Adrenal gland (tissue), 12 donors: Measurements from ENCODE around the gene THADA. TPM values are rescaled to one million over a fixed set of nuclear protein-coding genes. Genes with fewer than 3 reads are reported as not detected.

Source experiments
- DNase-seq, 7 donors: peaks; one replicate each; pipeline ENCODE4 v3.0.0-alpha.2; 2019 to 2020
- H3K27ac ChIP-seq, 5 donors: fragments of 200-600 bp; sonication (generic) in 4 of 5; 1 replicate in 3 of 5; 2 replicates in 2 of 5; pipeline versions ENCODE4 v1.5.1 to v1.8.0; 2016 to 2020; ENCODE audit warnings: mild to moderate bottlenecking in 1 of 5
- H3K27me3 ChIP-seq: fragments of 200-600 bp; 2 replicates; pipeline ENCODE4 v1.8.0; 2021
- H3K36me3 ChIP-seq, 2 donors: fragments of 200-600 bp; replicated peaks in 1 of 2; 1 replicate in 1 of 2; 2 replicates in 1 of 2; pipeline versions ENCODE4 v1.5.1 to v1.8.0; 2018 to 2022
- H3K4me1 ChIP-seq, 2 donors: fragments of 200-600 bp; replicated peaks in 1 of 2; 1 replicate in 1 of 2; 2 replicates in 1 of 2; pipeline versions ENCODE4 v1.5.1 to v1.8.0; 2018 to 2021
- H3K4me3 ChIP-seq, 4 donors: fragments of 200-600 bp; sonication (generic) in 3 of 4; one replicate each; pipeline ENCODE4 v1.5.1; 2016 to 2018
- H3K9me3 ChIP-seq, 3 donors: fragments of 200-600 bp; sonication (generic) in 1 of 3; replicated peaks in 1 of 3; 1 replicate in 2 of 3; 2 replicates in 1 of 3; pipeline versions ENCODE4 v1.5.1 to v1.8.0; 2016 to 2021
- POLR2A ChIP-seq, 2 donors: fragments of 450-650 bp; IDR thresholded peaks; one replicate each; pipeline ENCODE4 v1.6.1; 2017; ENCODE audit warnings: antibody characterized with exemption in 2 of 2, mild to moderate bottlenecking in 2 of 2, moderate library complexity in 1 of 2
- WGBS, 4 donors: extraction: QIAGEN DNeasy Blood & Tissue Kit in 2 of 4; methylation state at CpG; one replicate each; pipeline versions ENCODE4 v1.1.5 to v1.1.7; 2013 to 2017; 5-methylcytosine and 5-hydroxymethylcytosine counted together
- intact Hi-C, 2 donors: fragments of 100-400 bp; cut with DNase I; formaldehyde crosslinking; loops; one replicate each; pipeline versions ENCODE4 v1.14.1 to v1.15.0; 2022 to 2023
- polyA plus RNA-seq, 3 donors: library from polyadenylated mRNA; stranded (reverse); fragments of 200-250 nt in 2 of 3; fragments of 350-450 nt in 1 of 3; fragmentation: Illumina TruSeq in 1 of 3; extraction: RNeasy Lipid Tissue Mini Kit (QIAGEN cat#74804) in 1 of 3; gene quantifications; one replicate each; pipeline ENCODE4 v1.2.3, GENCODE V29; 2013 to 2014
- total RNA-seq, 9 donors: library from RNA; depleted of rRNA in 4 of 9; stranded (reverse); fragments of >200 nt in 4 of 9; fragments of 120-200 nt in 1 of 9; fragmentation: NEBNext Ultra II Directional in 1 of 9; extraction: Animal tissue kit (Norgen Biotek cat#: 25700) in 1 of 9; gene quantifications; one replicate each; pipeline versions ENCODE4 v1.1.0 to v1.2.4, GENCODE V29; 2013 to 2023
- TF ChIP-seq, protein P1 (sequence below), 6 experiments: fragments of 450-650 bp in 4 of 6; fragments of 200-600 bp in 2 of 6; sonication (generic) in 1 of 6; IDR thresholded peaks; 1 replicate in 5 of 6; 2 replicates in 1 of 6; pipeline versions ENCODE4 v1.5.1 to v1.8.0; 2016 to 2021; ENCODE audit warnings: antibody characterized with exemption in 6 of 6, mild to moderate bottlenecking in 2 of 6, moderate library complexity in 1 of 6
- donor health status: healthy with polysubstance abuse.
- donor health status: Bipolar disorder and iron deficiency.
- donor health status: DM: yes; HTN: yes; CAD: no.
- donor health status: DM: no; HTN: no; CAD: no.
- donor health status: DM: no; HTN: no; CAD: no.
- donor health status: DM: yes; HTN: yes; CAD: no.

THADA gene
- total and polyA plus RNA-seq, 12 donors = 14.1 to 38.4 (median 25.4) TPM

DNA sequence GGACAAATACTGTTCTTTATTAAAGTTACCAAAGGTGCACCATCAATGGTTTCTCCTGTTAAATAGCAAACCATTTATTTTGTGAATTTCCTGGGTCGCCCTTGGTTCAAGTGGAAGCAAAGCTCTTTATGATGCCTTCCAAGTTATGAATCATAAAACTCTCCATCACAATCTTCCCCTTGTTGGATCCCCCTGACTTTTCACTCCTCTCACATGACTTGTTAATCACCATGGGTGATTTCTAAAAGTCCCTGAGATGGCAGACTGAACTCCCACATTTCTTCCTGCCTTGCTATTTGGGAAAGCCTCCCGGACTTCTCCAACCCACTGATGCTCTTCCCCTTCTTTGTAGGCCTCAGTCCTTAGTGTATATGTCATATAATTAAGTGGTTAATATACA, 176.0 kb downstream of the THADA start:
- no peak overlapping the region for H3K27ac ChIP-seq
- TF ChIP-seq, protein P1, sequence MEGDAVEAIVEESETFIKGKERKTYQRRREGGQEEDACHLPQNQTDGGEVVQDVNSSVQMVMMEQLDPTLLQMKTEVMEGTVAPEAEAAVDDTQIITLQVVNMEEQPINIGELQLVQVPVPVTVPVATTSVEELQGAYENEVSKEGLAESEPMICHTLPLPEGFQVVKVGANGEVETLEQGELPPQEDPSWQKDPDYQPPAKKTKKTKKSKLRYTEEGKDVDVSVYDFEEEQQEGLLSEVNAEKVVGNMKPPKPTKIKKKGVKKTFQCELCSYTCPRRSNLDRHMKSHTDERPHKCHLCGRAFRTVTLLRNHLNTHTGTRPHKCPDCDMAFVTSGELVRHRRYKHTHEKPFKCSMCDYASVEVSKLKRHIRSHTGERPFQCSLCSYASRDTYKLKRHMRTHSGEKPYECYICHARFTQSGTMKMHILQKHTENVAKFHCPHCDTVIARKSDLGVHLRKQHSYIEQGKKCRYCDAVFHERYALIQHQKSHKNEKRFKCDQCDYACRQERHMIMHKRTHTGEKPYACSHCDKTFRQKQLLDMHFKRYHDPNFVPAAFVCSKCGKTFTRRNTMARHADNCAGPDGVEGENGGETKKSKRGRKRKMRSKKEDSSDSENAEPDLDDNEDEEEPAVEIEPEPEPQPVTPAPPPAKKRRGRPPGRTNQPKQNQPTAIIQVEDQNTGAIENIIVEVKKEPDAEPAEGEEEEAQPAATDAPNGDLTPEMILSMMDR (IDR thresholded peaks at IDR 0.05) = no peak
- no peak for TF ChIP-seq POLR2A (IDR thresholded peaks at IDR 0.05)
- H3K9me3 ChIP-seq = no peaks in the 10 kb centered on the region
- no peaks in the 10 kb centered on the region for H3K36me3 ChIP-seq
- DNase-seq = no peak
- peaks cover 8 to 42% of the 10 kb centered on the region in 2 donors for H3K4me1 ChIP-seq
- no peaks in the 10 kb centered on the region for H3K27me3 ChIP-seq
- intact Hi-C loops = no loop called here
- WGBS, 4 donors = 82 to 89% (median 86%) methylated on average over 2 of the region's 2 CpGs
- H3K4me3 ChIP-seq = no peak overlapping the region

DNA sequence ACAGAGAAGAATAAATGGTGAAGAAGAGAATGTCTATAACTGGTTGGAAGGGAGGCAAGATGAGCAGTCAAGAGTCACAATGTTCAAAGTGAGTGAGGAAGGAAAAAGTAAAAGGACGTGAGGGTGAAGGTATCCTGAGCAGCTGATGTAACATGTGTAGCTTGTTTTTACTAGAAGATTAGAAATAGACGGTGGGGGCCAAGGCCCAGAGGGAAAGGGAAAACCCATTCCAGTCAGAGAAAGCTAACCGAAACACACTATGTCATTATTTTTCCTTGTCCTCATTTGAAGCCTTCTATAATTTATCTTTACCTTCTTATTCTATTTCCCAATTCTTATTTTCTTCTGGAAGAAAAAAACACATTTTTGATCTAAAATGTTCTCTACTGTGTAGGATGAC, 176.6 kb downstream of the THADA start:
- Histone ChIP-seq H3K9me3 (no peaks in the 10 kb centered on the region), H3K4me1 (peaks cover 8 to 46% of the 10 kb centered on the region in 2 donors), H3K4me3 (no peak overlapping the region), H3K27ac (no peak overlapping the region), H3K36me3 (no peaks in the 10 kb centered on the region), H3K27me3 (no peaks in the 10 kb centered on the region)
- 86 to 94% (median 88%) methylated on average over 3 of the region's 3 CpGs for WGBS, 4 donors
- no peak for DNase-seq
- intact Hi-C loops = no loop called here
- TF ChIP-seq POLR2A (IDR thresholded peaks at IDR 0.05) = no peak
- TF ChIP-seq, protein P1 (IDR thresholded peaks at IDR 0.05) = no peak

DNA sequence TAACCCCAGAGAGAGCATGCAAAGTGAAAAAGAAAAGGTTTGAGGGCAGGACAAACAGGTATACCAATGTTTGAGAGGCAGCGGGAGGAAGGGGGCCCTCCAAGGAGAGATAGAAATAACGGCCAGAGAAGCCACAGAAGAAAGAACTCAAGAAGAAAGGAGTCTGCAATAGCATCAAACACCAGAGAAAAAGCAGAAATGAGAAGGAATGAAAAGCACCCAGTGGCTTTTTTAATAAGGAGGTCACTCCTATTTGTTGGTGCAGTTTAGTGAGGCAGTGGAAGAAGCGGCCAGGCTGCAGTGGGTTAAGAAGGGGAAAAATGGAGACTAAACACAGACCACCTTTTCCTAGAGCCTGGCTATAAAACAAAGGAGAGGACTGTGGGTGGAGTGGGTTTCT, 177.2 kb downstream of the THADA start:
- intact Hi-C loops = no loop called here

DNA sequence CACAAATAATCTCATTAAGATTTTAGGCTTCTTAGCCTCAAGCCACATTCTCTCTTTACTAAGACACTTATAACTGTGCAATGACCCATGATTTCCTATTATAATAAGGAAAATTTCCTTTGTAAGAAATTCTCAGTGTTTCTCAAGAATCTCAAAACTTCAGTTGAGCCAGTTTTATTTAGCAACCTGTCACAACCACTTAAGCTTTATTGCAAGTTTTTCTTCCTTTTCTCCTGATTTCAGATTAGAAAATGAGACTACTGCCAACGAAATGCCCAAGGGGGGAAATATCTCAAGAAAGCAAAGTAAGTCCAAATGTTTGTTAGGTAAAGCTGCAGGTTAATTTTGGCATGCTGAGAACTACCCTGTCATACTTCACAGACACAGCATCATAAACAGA, 178.5 kb downstream of the THADA start:
- no peaks in the 10 kb centered on the region for H3K27me3 ChIP-seq
- H3K36me3 ChIP-seq = no peaks in the 10 kb centered on the region
- no peak for DNase-seq
- H3K4me3 ChIP-seq = no peak overlapping the region
- no peaks in the 10 kb centered on the region for H3K9me3 ChIP-seq
- peaks cover 8 to 48% of the 10 kb centered on the region in 2 donors for H3K4me1 ChIP-seq
- no peak overlapping the region for H3K27ac ChIP-seq
- no peak for TF ChIP-seq POLR2A (IDR thresholded peaks at IDR 0.05)
- TF ChIP-seq, protein P1 (IDR thresholded peaks at IDR 0.05) = no peak
- 62 to 86% (median 69%) methylated on average over 1 of the region's 1 CpG for WGBS, 4 donors
- intact Hi-C loops = no loop called here

More for the DNA sequence above, 177.2 kb downstream of the THADA start:
- Histone ChIP-seq H3K4me3 (no peak overlapping the region), H3K9me3 (no peaks in the 10 kb centered on the region), H3K36me3 (no peaks in the 10 kb centered on the region), H3K27me3 (no peaks in the 10 kb centered on the region), H3K27ac (no peak overlapping the region), H3K4me1 (peaks cover 8 to 46% of the 10 kb centered on the region in 2 donors)
- no peak for DNase-seq
- WGBS, 4 donors = 82 to 92% (median 86%) methylated on average over 3 of the region's 3 CpGs
- no peak for TF ChIP-seq POLR2A (IDR thresholded peaks at IDR 0.05)
- TF ChIP-seq, protein P1 (IDR thresholded peaks at IDR 0.05) = no peak
